ENCODE results near the gene ZNF205.

- TF ChIP-seq MEF2B (IDR thresholded peaks at IDR 0.05; ENCODE audit: partially characterized antibody, poor library complexity, severe bottlenecking) (no peak), ZZZ3 (IDR thresholded peaks at IDR 0.05; ENCODE audit: control insufficient read depth, insufficient read length, low read depth) (no peak), BHLHE40 (IDR thresholded peaks at IDR 0.05; ENCODE audit: borderline replicate concordance in 1 of 2, low read depth in 2 of 2, low read length in 1 of 2) (no peak), TAF1 (IDR thresholded peaks at IDR 0.05; ENCODE audit: borderline replicate concordance, low read depth, low read length) (no peak), RFX5 (IDR thresholded peaks at IDR 0.05; ENCODE audit: low read depth, low read length) (no peak), KDM1A (IDR thresholded peaks at IDR 0.05; ENCODE audit: borderline replicate concordance) (no peak)
- TF ChIP-seq, protein P1, sequence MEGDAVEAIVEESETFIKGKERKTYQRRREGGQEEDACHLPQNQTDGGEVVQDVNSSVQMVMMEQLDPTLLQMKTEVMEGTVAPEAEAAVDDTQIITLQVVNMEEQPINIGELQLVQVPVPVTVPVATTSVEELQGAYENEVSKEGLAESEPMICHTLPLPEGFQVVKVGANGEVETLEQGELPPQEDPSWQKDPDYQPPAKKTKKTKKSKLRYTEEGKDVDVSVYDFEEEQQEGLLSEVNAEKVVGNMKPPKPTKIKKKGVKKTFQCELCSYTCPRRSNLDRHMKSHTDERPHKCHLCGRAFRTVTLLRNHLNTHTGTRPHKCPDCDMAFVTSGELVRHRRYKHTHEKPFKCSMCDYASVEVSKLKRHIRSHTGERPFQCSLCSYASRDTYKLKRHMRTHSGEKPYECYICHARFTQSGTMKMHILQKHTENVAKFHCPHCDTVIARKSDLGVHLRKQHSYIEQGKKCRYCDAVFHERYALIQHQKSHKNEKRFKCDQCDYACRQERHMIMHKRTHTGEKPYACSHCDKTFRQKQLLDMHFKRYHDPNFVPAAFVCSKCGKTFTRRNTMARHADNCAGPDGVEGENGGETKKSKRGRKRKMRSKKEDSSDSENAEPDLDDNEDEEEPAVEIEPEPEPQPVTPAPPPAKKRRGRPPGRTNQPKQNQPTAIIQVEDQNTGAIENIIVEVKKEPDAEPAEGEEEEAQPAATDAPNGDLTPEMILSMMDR (IDR thresholded peaks at IDR 0.05 in 2 of 3, conservative IDR thresholded peaks at IDR 0.05 in 1 of 3; ENCODE audit: control insufficient read depth in 2 of 3, extremely low read depth in 1 of 3, insufficient read depth in 1 of 3, low read depth in 3 of 3, low read length in 3 of 3) = no peak
Measured at GRCh38 chr16:3113765-3114479, 1.5 kb downstream of the ZNF205 start.

All from GM12878 (cell line).